GM03348 (cell line): ENCODE measurements around the gene DLK1.

ENCODE experiments used
- DNase-seq: peaks from one replicate; pipeline ENCODE4 v3.0.0; 2012; ENCODE audit warnings: low spot score

Gene DLK1

GRCh38 chr14:100734031-100734990 lies 7.6 kb downstream of the DLK1 start:
- no peak for DNase-seq

GRCh38 chr14:100735271-100735670 lies 8.6 kb downstream of the DLK1 start:
- no peak for DNase-seq

- no peak for DNase-seq
Measured at GRCh38 chr14:100736269-100737180, 9.8 kb downstream of the DLK1 start.

- no peak for DNase-seq
Measured at GRCh38 chr14:100737526-100737925, 10.8 kb downstream of the DLK1 start.

- no peak for DNase-seq
Measured at GRCh38 chr14:100738269-100738691, 11.6 kb downstream of the DLK1 start.

GRCh38 chr14:100738704-100739131 lies 12.0 kb downstream of the DLK1 start:
- DNase-seq, result no peak

GRCh38 chr14:100739306-100739705 lies 12.6 kb downstream of the DLK1 start:
- DNase-seq, result no peak

GRCh38 chr14:100740196-100740825 lies 13.6 kb downstream of the DLK1 start:
- no peak for DNase-seq

GRCh38 chr14:100740929-100741328 lies 14.2 kb downstream of the DLK1 start:
- DNase-seq, result no peak

GRCh38 chr14:100741966-100742365 lies 15.3 kb downstream of the DLK1 start:
- DNase-seq, result no peak

- no peak for DNase-seq
Measured at GRCh38 chr14:100746326-100746725, 19.6 kb downstream of the DLK1 start.

- peak; percentile 85 for DNase-seq
Measured at GRCh38 chr14:100747021-100747586, 20.4 kb downstream of the DLK1 start.

- no peak for DNase-seq
Measured at GRCh38 chr14:100747736-100748135, 21.0 kb downstream of the DLK1 start.

GRCh38 chr14:100748403-100748802 lies 21.7 kb downstream of the DLK1 start:
- no peak for DNase-seq

- no peak for DNase-seq
Measured at GRCh38 chr14:100748944-100749343, 22.3 kb downstream of the DLK1 start.

GRCh38 chr14:100749967-100750597 lies 23.4 kb downstream of the DLK1 start:
- DNase-seq, result no peak

- DNase-seq, result no peak
Measured at GRCh38 chr14:100750762-100751699, 24.3 kb downstream of the DLK1 start.

GRCh38 chr14:100754020-100754419 lies 27.3 kb downstream of the DLK1 start:
- DNase-seq, result no peak

GRCh38 chr14:100755649-100756048 lies 29.0 kb downstream of the DLK1 start:
- DNase-seq, result no peak

GRCh38 chr14:100761481-100761880 lies 34.8 kb downstream of the DLK1 start:
- DNase-seq, result no peak
